ENCODE results near the gene RNF5. TPM values are rescaled to one million over a fixed set of nuclear protein-coding genes. Genes with fewer than 3 reads are reported as not detected.

The RNF5 gene
- total and polyA plus RNA-seq, 9 of the 15 experiments (the other 6 are each of a cell fraction or from before 2014, with no cell fraction given), result 62.2 to 245 (median 129) TPM

DNA sequence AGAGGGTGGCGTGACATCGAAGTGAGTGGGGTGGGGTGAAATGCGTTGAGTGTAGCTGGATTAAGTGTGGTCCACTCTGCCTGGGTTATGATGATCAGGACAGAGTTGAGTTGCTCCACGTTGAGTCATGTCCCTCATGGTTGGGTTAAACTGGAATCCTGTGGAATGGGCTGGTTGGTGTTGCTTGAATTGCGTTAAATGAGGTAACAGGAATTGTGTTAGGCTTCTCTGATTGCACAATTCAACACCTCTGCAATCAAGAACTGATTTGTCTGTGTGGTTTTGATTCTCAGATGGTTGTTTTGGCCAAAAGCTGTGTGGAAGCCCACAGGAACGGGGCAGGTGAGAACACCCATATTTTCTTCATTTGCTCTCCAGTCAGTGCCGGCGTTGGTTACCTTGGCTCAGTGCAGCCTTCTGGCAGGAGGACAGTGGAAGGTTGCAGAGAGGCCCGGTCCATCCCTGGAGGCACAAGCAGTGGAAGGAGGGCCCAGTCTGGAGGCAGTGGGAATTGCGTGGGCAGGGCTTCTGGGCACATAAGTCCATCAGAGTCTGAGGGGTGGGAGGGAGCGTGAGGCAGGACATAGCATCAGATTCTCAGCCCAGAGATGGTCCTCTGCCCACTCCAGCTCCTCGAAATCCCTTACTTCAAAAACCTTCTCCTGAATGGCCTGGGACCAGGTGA, 34.0 kb downstream of the RNF5 start:
- no peak overlapping the region for H3K4me2 ChIP-seq (ENCODE audit: insufficient read depth, low read length)
- H4K20me1 ChIP-seq (replicated peaks; ENCODE audit: control insufficient read depth, insufficient read depth, low read length), result no peaks in the 10 kb centered on the region
- DNase-seq (ENCODE audit: extremely low read depth in 1 of 4, low spot score in 3 of 4), result no peak
- WGBS (ENCODE audit: insufficient coverage, low coverage, missing lambda C conversion rate), result 22% methylated on average over 12 of the region's 12 CpGs
- no peaks in the 10 kb centered on the region for H3K36me3 ChIP-seq (ENCODE audit: control insufficient read depth, insufficient read depth, low read length)
- in situ Hi-C loops (cut with MboI), result no loop called here
- peak overlapping the region; percentile 8; the same call in 1 of the 2 replicates for H2AFZ ChIP-seq (ENCODE audit: low read depth, low read length)
- intact Hi-C loops (cut with micrococcal nuclease), result no loop called here
- no peak overlapping the region for H3K4me3 ChIP-seq
- H3K27me3 ChIP-seq (ENCODE audit: control insufficient read depth in 2 of 2, insufficient read depth in 2 of 2, low read length in 2 of 2), result peaks cover 0 to 14% of the 10 kb centered on the region in 2 experiments; a peak in 2 of 5 replicates
- CTCF ChIA-PET (ENCODE audit: low intra/inter-chr PET ratio), result no interaction called here
- no peaks in the 10 kb centered on the region for H3K9me1 ChIP-seq (ENCODE audit: control insufficient read depth, insufficient read depth, low read length)
- BruUV-seq (replicated peaks), result no TSS peak
- ATAC-seq, result peak; percentile 15; the same call in 1 of the 3 replicates
- POLR2A ChIA-PET, result interaction anchor here (2.6 kb wide), 1 partner anchor 16 kb away, joined by 9 read pairs; no protein-coding TSS in a partner anchor
- H3K79me2 ChIP-seq (ENCODE audit: control insufficient read depth, insufficient read depth, low read length), result no peaks in the 10 kb centered on the region
- peak; percentile 65 for FAIRE-seq
- no peak overlapping the region for H3K9ac ChIP-seq (ENCODE audit: insufficient read depth in 1 of 2, low read depth in 2 of 2, low read length in 2 of 2)
- no peak overlapping the region for H3K27ac ChIP-seq (ENCODE audit: extremely low read depth, low read depth, low read length)
- H3K4me1 ChIP-seq (replicated peaks in 1 of 2; ENCODE audit: control insufficient read depth in 2 of 2, insufficient read depth in 2 of 2, low read length in 2 of 2), result peaks cover 10 to 13% of the 10 kb centered on the region in 2 experiments; a peak in 4 of 5 replicates
- H3K9me3 ChIP-seq (replicated peaks; ENCODE audit: control insufficient read depth, insufficient read depth, low read depth, low read length), result no peaks in the 10 kb centered on the region
- peak; percentile 6; the same call in 1 of the 2 replicates for TF ChIP-seq ZNF175 (CRISPR knock-in tag; IDR thresholded peaks at IDR 0.05; ENCODE audit: low read depth)
- TF ChIP-seq E2F3 (CRISPR knock-in tag; IDR thresholded peaks at IDR 0.05), result no peak
- no peak for TF ChIP-seq NFXL1 (CRISPR knock-in tag; IDR thresholded peaks at IDR 0.05)
- TF ChIP-seq, protein P1, sequence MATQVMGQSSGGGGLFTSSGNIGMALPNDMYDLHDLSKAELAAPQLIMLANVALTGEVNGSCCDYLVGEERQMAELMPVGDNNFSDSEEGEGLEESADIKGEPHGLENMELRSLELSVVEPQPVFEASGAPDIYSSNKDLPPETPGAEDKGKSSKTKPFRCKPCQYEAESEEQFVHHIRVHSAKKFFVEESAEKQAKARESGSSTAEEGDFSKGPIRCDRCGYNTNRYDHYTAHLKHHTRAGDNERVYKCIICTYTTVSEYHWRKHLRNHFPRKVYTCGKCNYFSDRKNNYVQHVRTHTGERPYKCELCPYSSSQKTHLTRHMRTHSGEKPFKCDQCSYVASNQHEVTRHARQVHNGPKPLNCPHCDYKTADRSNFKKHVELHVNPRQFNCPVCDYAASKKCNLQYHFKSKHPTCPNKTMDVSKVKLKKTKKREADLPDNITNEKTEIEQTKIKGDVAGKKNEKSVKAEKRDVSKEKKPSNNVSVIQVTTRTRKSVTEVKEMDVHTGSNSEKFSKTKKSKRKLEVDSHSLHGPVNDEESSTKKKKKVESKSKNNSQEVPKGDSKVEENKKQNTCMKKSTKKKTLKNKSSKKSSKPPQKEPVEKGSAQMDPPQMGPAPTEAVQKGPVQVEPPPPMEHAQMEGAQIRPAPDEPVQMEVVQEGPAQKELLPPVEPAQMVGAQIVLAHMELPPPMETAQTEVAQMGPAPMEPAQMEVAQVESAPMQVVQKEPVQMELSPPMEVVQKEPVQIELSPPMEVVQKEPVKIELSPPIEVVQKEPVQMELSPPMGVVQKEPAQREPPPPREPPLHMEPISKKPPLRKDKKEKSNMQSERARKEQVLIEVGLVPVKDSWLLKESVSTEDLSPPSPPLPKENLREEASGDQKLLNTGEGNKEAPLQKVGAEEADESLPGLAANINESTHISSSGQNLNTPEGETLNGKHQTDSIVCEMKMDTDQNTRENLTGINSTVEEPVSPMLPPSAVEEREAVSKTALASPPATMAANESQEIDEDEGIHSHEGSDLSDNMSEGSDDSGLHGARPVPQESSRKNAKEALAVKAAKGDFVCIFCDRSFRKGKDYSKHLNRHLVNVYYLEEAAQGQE (IDR thresholded peaks at IDR 0.05; ENCODE audit: borderline replicate concordance), result peak; percentile 51
- TF ChIP-seq, protein P1 (CRISPR knock-in tag; IDR thresholded peaks at IDR 0.05; ENCODE audit: low read depth), result no peak
- TF ChIP-seq GMEB1 (CRISPR knock-in tag; IDR thresholded peaks at IDR 0.05), result no peak
- no peak for TF ChIP-seq CREB3 (tag; conservative IDR thresholded peaks at IDR 0.05; ENCODE audit: low read depth)
- no peak for TF ChIP-seq ZNF311 (CRISPR knock-in tag; IDR thresholded peaks at IDR 0.05)
- TF ChIP-seq POU5F1 (IDR thresholded peaks at IDR 0.05; ENCODE audit: borderline replicate concordance, low read depth, low read length, partially characterized antibody), result no peak

Measured in K562 (cell line).